OCI-LY3 (cell line): ENCODE measurements around the gene ARHGEF35.
"Not testable (repeated sequence)": the region's sequence is repeated elsewhere in the genome, so short reads cannot be mapped to it uniquely, and the experiment has no call there.

Source experiments
- H2AFZ ChIP-seq: fragments of 200-600, 300-600 bp; shearing (Covaris generic); 2 replicates; pipeline ENCODE4 v1.6.0; 2014; ENCODE audit warnings: antibody characterized with exemption, low read depth, low read length
- H3K27ac ChIP-seq: fragments of 200-600, 300-600 bp; sonication (generic); 2 replicates; pipeline ENCODE4 v1.5.1; 2014; ENCODE audit warnings: mild to moderate bottlenecking, low read length, moderate library complexity, mixed read lengths
- H3K27me3 ChIP-seq: fragments of 200-600, 300-600 bp; sonication (generic); 2 replicates; pipeline ENCODE4 v1.6.1; 2014; ENCODE audit warnings: low read depth, low read length, mixed read lengths
- H3K36me3 ChIP-seq: fragments of 200-600, 300-600 bp; sonication (generic); replicated peaks from 2 replicates; pipeline ENCODE3; 2014; ENCODE audit warnings: low read depth, low read length, mixed read lengths
- H3K4me1 ChIP-seq: fragments of 300-600, 200-600 bp; sonication (generic); 2 replicates; pipeline ENCODE4 v1.6.1; 2014; ENCODE audit warnings: low read length, mixed read lengths
- H3K4me2 ChIP-seq: fragments of 200-600, 300-600 bp; sonication (generic); 2 replicates; pipeline ENCODE4 v1.6.1; 2014; ENCODE audit warnings: low read length, mixed read lengths
- H3K4me3 ChIP-seq: fragments of 300-600, 200-600 bp; sonication (generic); 2 replicates; pipeline ENCODE4 v1.5.1; 2014; ENCODE audit warnings: antibody characterized with exemption, mild to moderate bottlenecking, low read length, moderate library complexity
- H3K79me2 ChIP-seq: fragments of 300-600, 200-600 bp; shearing (Covaris generic); 2 replicates; pipeline ENCODE4 v1.6.1; 2014; ENCODE audit warnings: mild to moderate bottlenecking, low read length, mixed read lengths
- H3K9ac ChIP-seq: fragments of 300-600, 200-600 bp; shearing (Covaris generic); 2 replicates; pipeline ENCODE4 v1.6.0; 2014; ENCODE audit warnings: mild to moderate bottlenecking, low read length, moderate library complexity
- H3K9me3 ChIP-seq: fragments of 200-600, 300-600 bp; shearing (Covaris generic); 2 replicates; pipeline ENCODE4 v1.6.1; 2014; ENCODE audit warnings: low read length, mixed read lengths; ENCODE audit not compliant: insufficient read depth
- H4K20me1 ChIP-seq: fragments of 200-600, 300-600 bp; sonication (generic); 2 replicates; pipeline ENCODE4 v1.6.1; 2016; ENCODE audit warnings: low read length, mixed read lengths; ENCODE audit not compliant: insufficient read depth

Gene ARHGEF35

GRCh38 chr7:144195212-144195872, at the start of gene ARHGEF35:
Gene ARHGEF35, minus strand, starts transcription at chr7:144195833. Its CDS starts 7,450 bp downstream, at chr7:144188383.
- H3K27me3 ChIP-seq, H4K20me1 ChIP-seq, H3K27ac ChIP-seq, H3K79me2 ChIP-seq, H3K4me2 ChIP-seq, H3K9ac ChIP-seq, H3K36me3 ChIP-seq, H3K9me3 ChIP-seq, H2AFZ ChIP-seq, H3K4me3 ChIP-seq, H3K4me1 ChIP-seq: not testable (repeated sequence)

GRCh38 chr7:144245372-144245771, 49.7 kb upstream of the ARHGEF35 start:
- not testable (repeated sequence) for H3K9me3 ChIP-seq, H3K27me3 ChIP-seq, H3K4me3 ChIP-seq, H3K27ac ChIP-seq, H4K20me1 ChIP-seq, H3K4me2 ChIP-seq, H3K9ac ChIP-seq, H3K4me1 ChIP-seq, H3K79me2 ChIP-seq, H2AFZ ChIP-seq, H3K36me3 ChIP-seq

GRCh38 chr7:144239365-144239764, 43.7 kb upstream of the ARHGEF35 start, which contains the start of gene OR2A42:
Gene OR2A42, minus strand, starts transcription at chr7:144239605. Its CDS starts 6,762 bp downstream, at chr7:144232843.
- not testable (repeated sequence) for H3K27ac ChIP-seq, H3K9ac ChIP-seq, H3K36me3 ChIP-seq, H3K4me2 ChIP-seq, H3K9me3 ChIP-seq, H3K4me1 ChIP-seq, H2AFZ ChIP-seq, H3K4me3 ChIP-seq, H3K79me2 ChIP-seq, H4K20me1 ChIP-seq, H3K27me3 ChIP-seq

GRCh38 chr7:144238530-144239082, 43.0 kb upstream of the ARHGEF35 start:
- not testable (repeated sequence) for H3K79me2 ChIP-seq

GRCh38 chr7:144233039-144233438, 37.4 kb upstream of the ARHGEF35 start:
- H3K9ac ChIP-seq, H4K20me1 ChIP-seq, H2AFZ ChIP-seq, H3K4me3 ChIP-seq, H3K27me3 ChIP-seq, H3K4me1 ChIP-seq, H3K79me2 ChIP-seq, H3K9me3 ChIP-seq, H3K36me3 ChIP-seq, H3K27ac ChIP-seq, H3K4me2 ChIP-seq: not testable (repeated sequence)

More at GRCh38 chr7:144238530-144239082, 43.0 kb upstream of the ARHGEF35 start:
- not testable (repeated sequence) for H2AFZ ChIP-seq, H3K4me1 ChIP-seq, H3K27ac ChIP-seq, H3K9me3 ChIP-seq, H4K20me1 ChIP-seq, H3K36me3 ChIP-seq, H3K4me2 ChIP-seq, H3K9ac ChIP-seq, H3K27me3 ChIP-seq, H3K4me3 ChIP-seq

GRCh38 chr7:144231027-144231426, 35.4 kb upstream of the ARHGEF35 start:
- H3K9me3 ChIP-seq, H3K27ac ChIP-seq, H3K27me3 ChIP-seq, H3K4me1 ChIP-seq, H4K20me1 ChIP-seq, H3K36me3 ChIP-seq, H3K4me3 ChIP-seq, H2AFZ ChIP-seq, H3K79me2 ChIP-seq, H3K4me2 ChIP-seq, H3K9ac ChIP-seq: not testable (repeated sequence)

GRCh38 chr7:144228810-144229209, 33.2 kb upstream of the ARHGEF35 start:
- H3K4me2 ChIP-seq, H3K36me3 ChIP-seq, H4K20me1 ChIP-seq, H3K79me2 ChIP-seq, H3K27me3 ChIP-seq, H3K9ac ChIP-seq, H2AFZ ChIP-seq, H3K4me3 ChIP-seq, H3K9me3 ChIP-seq, H3K27ac ChIP-seq, H3K4me1 ChIP-seq: not testable (repeated sequence)

GRCh38 chr7:144226866-144227265, 31.2 kb upstream of the ARHGEF35 start:
- H2AFZ ChIP-seq, H3K79me2 ChIP-seq, H3K9ac ChIP-seq, H3K36me3 ChIP-seq, H3K27me3 ChIP-seq, H3K4me3 ChIP-seq, H3K27ac ChIP-seq, H4K20me1 ChIP-seq, H3K4me1 ChIP-seq, H3K9me3 ChIP-seq, H3K4me2 ChIP-seq: not testable (repeated sequence)

- H3K27ac ChIP-seq, H3K36me3 ChIP-seq, H3K9ac ChIP-seq, H3K4me2 ChIP-seq, H2AFZ ChIP-seq, H3K4me3 ChIP-seq, H3K27me3 ChIP-seq, H3K79me2 ChIP-seq, H4K20me1 ChIP-seq, H3K9me3 ChIP-seq, H3K4me1 ChIP-seq: not testable (repeated sequence)
These were observed 28.0 kb upstream of the ARHGEF35 start for GRCh38 chr7:144223675-144224074.

- H3K27ac ChIP-seq, H3K9me3 ChIP-seq, H3K4me3 ChIP-seq, H2AFZ ChIP-seq, H3K79me2 ChIP-seq, H4K20me1 ChIP-seq, H3K4me1 ChIP-seq, H3K4me2 ChIP-seq, H3K36me3 ChIP-seq, H3K9ac ChIP-seq, H3K27me3 ChIP-seq: not testable (repeated sequence)
These were observed 24.9 kb upstream of the ARHGEF35 start for GRCh38 chr7:144220531-144220930.
